ENCODE measurements around the gene RNF111.
"Not testable (repeated sequence)": the region's sequence is repeated elsewhere in the genome, so short reads cannot be mapped to it uniquely, and the experiment has no call there.

RNF111 gene

GRCh38 chr15:58987491-58988005 is at the start of gene RNF111:
RNF111 (plus strand) TSS chr15:58987663; CDS start chr15:59030823, 43,160 bp downstream.
- DNase-seq: peak; percentile 81

- DNase-seq: no peak
Observed at GRCh38 chr15:58947179-58947578, 40.3 kb upstream of the RNF111 start.

GRCh38 chr15:58951388-58952007 is 36.0 kb upstream of the RNF111 start:
- DNase-seq: no peak

GRCh38 chr15:58952751-58953150 is 34.7 kb upstream of the RNF111 start:
- no peak for DNase-seq

GRCh38 chr15:58957101-58957973 is 30.1 kb upstream of the RNF111 start:
- DNase-seq: peak; percentile 19

GRCh38 chr15:58958811-58959210 is 28.7 kb upstream of the RNF111 start:
- DNase-seq: no peak

- DNase-seq: no peak
Observed at GRCh38 chr15:58962136-58962535, 25.3 kb upstream of the RNF111 start.

- DNase-seq: no peak
Observed at GRCh38 chr15:58962662-58963565, 24.5 kb upstream of the RNF111 start.

- DNase-seq: no peak
Observed at GRCh38 chr15:58966698-58967097, 20.8 kb upstream of the RNF111 start.

GRCh38 chr15:58967479-58967878 is 20.0 kb upstream of the RNF111 start:
- DNase-seq: no peak

GRCh38 chr15:58977887-58978286 is 9.6 kb upstream of the RNF111 start:
- no peak for DNase-seq

- DNase-seq: no peak
Observed at GRCh38 chr15:58980351-58980939, 7.0 kb upstream of the RNF111 start.

- no peak for DNase-seq
Observed at GRCh38 chr15:58981808-58982475, 5.5 kb upstream of the RNF111 start.

- DNase-seq: no peak
Observed at GRCh38 chr15:58983261-58983660, 4.2 kb upstream of the RNF111 start.

- DNase-seq: no peak
Observed at GRCh38 chr15:58985443-58985842, 2.0 kb upstream of the RNF111 start.

- DNase-seq: no peak
Observed at GRCh38 chr15:58987036-58987435, 427 bp upstream of the RNF111 start.

- peak; percentile 59 for DNase-seq
Observed at GRCh38 chr15:58988006-58988785, 733 bp downstream of the RNF111 start.

GRCh38 chr15:58992181-58992580 is 4.7 kb downstream of the RNF111 start:
- DNase-seq: no peak

GRCh38 chr15:58994906-58995453 is 7.5 kb downstream of the RNF111 start:
- DNase-seq: no peak

- no peak for DNase-seq
Observed at GRCh38 chr15:58999694-59000093, 12.2 kb downstream of the RNF111 start.

GRCh38 chr15:59000251-59000650 is 12.8 kb downstream of the RNF111 start:
- not testable (repeated sequence) for DNase-seq
